ENCODE data around the gene YPEL5.

Gene YPEL5

GRCh38 chr2:30145826-30146336 lies 926 bp upstream of the YPEL5 start:
- peak overlapping the region; percentile 82 for H2AFZ ChIP-seq (ENCODE audit: low read depth, low read length, severe bottlenecking)
- H3K4me2 ChIP-seq (ENCODE audit: low read depth, low read length, poor library complexity, severe bottlenecking): peak overlapping the region; percentile 70
- 0 out of 2 replicates have a peak, but pooled peaks cover 3% of the 10 kb centered on the region for H3K36me3 ChIP-seq (ENCODE audit: low read length)
- no peaks in the 10 kb centered on the region for H3K9me3 ChIP-seq (ENCODE audit: insufficient read depth, low read length)
- H3K27me3 ChIP-seq (ENCODE audit: low read length): no peaks in the 10 kb centered on the region
- no peaks in the 10 kb centered on the region for H4K20me1 ChIP-seq (ENCODE audit: low read depth, low read length)
- H3K27ac ChIP-seq (ENCODE audit: low read depth, low read length): no peak overlapping the region
- TF ChIP-seq EZH2phosphoT487 (conservative IDR thresholded peaks at IDR 0.05; ENCODE audit: low read length) (no peak), CTCF (IDR thresholded peaks at IDR 0.05; ENCODE audit: insufficient read depth, low read length, poor library complexity, severe bottlenecking) (no peak)
- H3K4me3 ChIP-seq (ENCODE audit: insufficient read depth, low read length, poor library complexity, severe bottlenecking): peak overlapping the region; percentile 52
- H3K79me2 ChIP-seq (ENCODE audit: insufficient read depth, low read length): no peaks in the 10 kb centered on the region
- H3K9ac ChIP-seq (ENCODE audit: low read length): peak overlapping the region; percentile 32
- H3F3A ChIP-seq (ENCODE audit: insufficient read depth): peaks cover 13% of the 10 kb centered on the region
- no peaks in the 10 kb centered on the region for H3K9me2 ChIP-seq (replicated peaks; ENCODE audit: insufficient read depth, low read length)

- Histone ChIP-seq H3K27ac (ENCODE audit: low read depth, low read length) (peak overlapping the region; percentile 44), H3K4me3 (ENCODE audit: insufficient read depth, low read length, poor library complexity, severe bottlenecking) (peak overlapping the region; percentile 67), H3K9me2 (replicated peaks; ENCODE audit: insufficient read depth, low read length) (no peaks in the 10 kb centered on the region), H3K36me3 (ENCODE audit: low read length) (0 out of 2 replicates have a peak, but pooled peaks cover 3% of the 10 kb centered on the region), H3K79me2 (ENCODE audit: insufficient read depth, low read length) (no peaks in the 10 kb centered on the region), H3F3A (ENCODE audit: insufficient read depth) (peaks cover 13% of the 10 kb centered on the region), H2AFZ (ENCODE audit: low read depth, low read length, severe bottlenecking) (peak overlapping the region; percentile 90), H3K9ac (ENCODE audit: low read length) (peak overlapping the region; percentile 68), H3K27me3 (ENCODE audit: low read length) (no peaks in the 10 kb centered on the region), H4K20me1 (ENCODE audit: low read depth, low read length) (no peaks in the 10 kb centered on the region), H3K9me3 (ENCODE audit: insufficient read depth, low read length) (no peaks in the 10 kb centered on the region), H3K4me2 (ENCODE audit: low read depth, low read length, poor library complexity, severe bottlenecking) (peak overlapping the region; percentile 71)
- TF ChIP-seq EZH2phosphoT487 (conservative IDR thresholded peaks at IDR 0.05; ENCODE audit: low read length) (no peak), CTCF (IDR thresholded peaks at IDR 0.05; ENCODE audit: insufficient read depth, low read length, poor library complexity, severe bottlenecking) (no peak)
Observed at GRCh38 chr2:30147196-30147714, 448 bp downstream of the YPEL5 start.

- Histone ChIP-seq H3F3A (ENCODE audit: insufficient read depth) (peaks cover 13% of the 10 kb centered on the region), H3K9me2 (replicated peaks; ENCODE audit: insufficient read depth, low read length) (no peaks in the 10 kb centered on the region), H3K27me3 (ENCODE audit: low read length) (no peaks in the 10 kb centered on the region), H3K4me3 (ENCODE audit: insufficient read depth, low read length, poor library complexity, severe bottlenecking) (peak overlapping the region; percentile 67), H3K36me3 (ENCODE audit: low read length) (0 out of 2 replicates have a peak, but pooled peaks cover 3% of the 10 kb centered on the region), H3K4me2 (ENCODE audit: low read depth, low read length, poor library complexity, severe bottlenecking) (peak overlapping the region; percentile 71), H3K79me2 (ENCODE audit: insufficient read depth, low read length) (no peaks in the 10 kb centered on the region), H4K20me1 (ENCODE audit: low read depth, low read length) (no peaks in the 10 kb centered on the region), H3K9ac (ENCODE audit: low read length) (peak overlapping the region; percentile 68; the same call in 1 of the 2 replicates), H3K27ac (ENCODE audit: low read depth, low read length) (no peak overlapping the region), H3K9me3 (ENCODE audit: insufficient read depth, low read length) (no peaks in the 10 kb centered on the region), H2AFZ (ENCODE audit: low read depth, low read length, severe bottlenecking) (peak overlapping the region; percentile 46)
- TF ChIP-seq CTCF (IDR thresholded peaks at IDR 0.05; ENCODE audit: insufficient read depth, low read length, poor library complexity, severe bottlenecking) (peak; percentile 62), EZH2phosphoT487 (conservative IDR thresholded peaks at IDR 0.05; ENCODE audit: low read length) (no peak)
Observed at GRCh38 chr2:30147715-30148610, 1.2 kb downstream of the YPEL5 start.

Measured in SU-DHL-6 (cell line).